ENCODE data around the gene LCN10.

GRCh38 chr9:136697146-136697820, 45.5 kb downstream of the LCN10 start:
- TF ChIP-seq BCLAF1 (IDR thresholded peaks at IDR 0.05): no peak
- TF ChIP-seq CBX5 (CRISPR knock-in tag; IDR thresholded peaks at IDR 0.05; ENCODE audit: borderline replicate concordance): no peak
- TF ChIP-seq MED8 (CRISPR knock-in tag; IDR thresholded peaks at IDR 0.05; ENCODE audit: insufficient replicate concordance): no peak
- no peak for TF ChIP-seq ATAD3A (CRISPR knock-in tag; IDR thresholded peaks at IDR 0.05)
- TF ChIP-seq YEATS4 (CRISPR knock-in tag; IDR thresholded peaks at IDR 0.05; ENCODE audit: borderline replicate concordance): peak; percentile 62; the same call in 1 of the 2 replicates
- no peak for TF ChIP-seq ZUFSP (CRISPR knock-in tag; IDR thresholded peaks at IDR 0.05; ENCODE audit: borderline replicate concordance)
- TF ChIP-seq YY1 (IDR thresholded peaks at IDR 0.05; ENCODE audit: insufficient read depth, insufficient replicate concordance, low read depth, low read length): no peak
- no peak for TF ChIP-seq TAF1 (CRISPR knock-in tag; IDR thresholded peaks at IDR 0.05)
- TF ChIP-seq CTCF (CRISPR knock-in tag; IDR thresholded peaks at IDR 0.05): no peak
- TF ChIP-seq POLR2A (IDR thresholded peaks at IDR 0.05; ENCODE audit: insufficient read depth in 1 of 2, low read depth in 2 of 2, low read length in 2 of 2): no peak
- TF ChIP-seq ZBTB43 (CRISPR knock-in tag; conservative IDR thresholded peaks at IDR 0.05): peak; percentile 99
